GM18517 (cell line): ENCODE data around the gene BMPR2.
"Not testable (repeated sequence)": the region's sequence is repeated elsewhere in the genome, so short reads cannot be mapped to it uniquely, and the experiment has no call there.

ENCODE experiments used
- ATAC-seq: cut with Tn5 transposase; IDR thresholded peaks from one replicate; pipeline ENCODE4 v1.9.1; 2021; ENCODE audit warnings: mild to moderate bottlenecking, moderate library complexity; ENCODE audit not compliant: unreplicated experiment

Gene BMPR2

GRCh38 chr2:202514732-202515131 lies 138.6 kb downstream of the BMPR2 start:
- no peak for ATAC-seq

- ATAC-seq = no peak
Observed at GRCh38 chr2:202519453-202519852, 143.3 kb downstream of the BMPR2 start.

- no peak for ATAC-seq
Observed at GRCh38 chr2:202521470-202521869, 145.3 kb downstream of the BMPR2 start.

- no peak for ATAC-seq
Observed at GRCh38 chr2:202529389-202529788, 153.3 kb downstream of the BMPR2 start.

GRCh38 chr2:202530038-202530437 lies 153.9 kb downstream of the BMPR2 start:
- ATAC-seq = no peak

GRCh38 chr2:202535290-202535689 lies 159.2 kb downstream of the BMPR2 start:
- ATAC-seq = not testable (repeated sequence)

GRCh38 chr2:202541137-202541536 lies 165.0 kb downstream of the BMPR2 start:
- ATAC-seq = no peak

GRCh38 chr2:202542142-202542541 lies 166.0 kb downstream of the BMPR2 start:
- no peak for ATAC-seq

- no peak for ATAC-seq
Observed at GRCh38 chr2:202545523-202545922, 169.4 kb downstream of the BMPR2 start.

GRCh38 chr2:202545931-202546330 lies 169.8 kb downstream of the BMPR2 start:
- no peak for ATAC-seq

- not testable (repeated sequence) for ATAC-seq
Observed at GRCh38 chr2:202546499-202547141, 170.5 kb downstream of the BMPR2 start.

GRCh38 chr2:202548240-202548639 lies 172.1 kb downstream of the BMPR2 start:
- no peak for ATAC-seq

GRCh38 chr2:202551000-202551399 lies 174.9 kb downstream of the BMPR2 start:
- not testable (repeated sequence) for ATAC-seq

- no peak for ATAC-seq
Observed at GRCh38 chr2:202555356-202555755, 179.2 kb downstream of the BMPR2 start.

- no peak for ATAC-seq
Observed at GRCh38 chr2:202560200-202560599, 184.1 kb downstream of the BMPR2 start.

- ATAC-seq = no peak
Observed at GRCh38 chr2:202564226-202564625, 188.1 kb downstream of the BMPR2 start.

- no peak for ATAC-seq
Observed at GRCh38 chr2:202566286-202566685, 190.2 kb downstream of the BMPR2 start.

- ATAC-seq = no peak
Observed at GRCh38 chr2:202574541-202574940, 198.4 kb downstream of the BMPR2 start.

GRCh38 chr2:202575194-202575593 lies 199.1 kb downstream of the BMPR2 start:
- not testable (repeated sequence) for ATAC-seq

- ATAC-seq = no peak
Observed at GRCh38 chr2:202577250-202578183, 201.4 kb downstream of the BMPR2 start.

GRCh38 chr2:202582846-202583245 lies 206.7 kb downstream of the BMPR2 start:
- not testable (repeated sequence) for ATAC-seq

- no peak for ATAC-seq
Observed at GRCh38 chr2:202583709-202584219, 207.6 kb downstream of the BMPR2 start.
